Measurements from ENCODE around the gene EPPIN. TPM values are rescaled to one million over a fixed set of nuclear protein-coding genes. Genes with fewer than 3 reads are reported as not detected.

EPPIN gene
- total and polyA plus RNA-seq, 10 of the 15 experiments (the other 5 are each of a cell fraction or from before 2014, with no cell fraction given) = not detected

- TF ChIP-seq PBX3 (IDR thresholded peaks at IDR 0.05; ENCODE audit: insufficient replicate concordance, low read depth, low read length) (no peak), E2F4 (IDR thresholded peaks at IDR 0.05; ENCODE audit: low read depth, low read length) (no peak), CBFB (IDR thresholded peaks at IDR 0.05; ENCODE audit: low read depth) (no peak), IRF4 (IDR thresholded peaks at IDR 0.05; ENCODE audit: low read depth, low read length) (no peak), NFIC (IDR thresholded peaks at IDR 0.05; ENCODE audit: low read depth, low read length) (no peak)
These were observed 23.4 kb downstream of the EPPIN start (continued) for GRCh38 chr20:45523821-45524220.

GRCh38 chr20:45518282-45518681 is 28.9 kb downstream of the EPPIN start:
- in situ Hi-C loops (cut with MboI) (no loop called here), intact Hi-C loops (cut with micrococcal nuclease; ENCODE audit: unreplicated experiment) (no loop called here)
- Histone ChIP-seq H2AFZ (ENCODE audit: control insufficient read depth, low read depth, low read length) (no peak overlapping the region), H3K27ac (ENCODE audit: control insufficient read depth, insufficient read depth) (no peak overlapping the region), H3K9me3 (replicated peaks; ENCODE audit: control insufficient read depth, insufficient read depth, low read length) (no peaks in the 10 kb centered on the region), H3K4me1 (ENCODE audit: control insufficient read depth, insufficient read depth, low read length) (no peaks in the 10 kb centered on the region), H3K27me3 (replicated peaks in 1 of 2; ENCODE audit: control insufficient read depth in 2 of 2, insufficient read depth in 2 of 2, low read length in 1 of 2) (no peaks in the 10 kb centered on the region; a peak in 1 of 4 replicates), H3K4me2 (ENCODE audit: control insufficient read depth, insufficient read depth) (no peak overlapping the region), H3K36me3 (ENCODE audit: control insufficient read depth in 2 of 2, insufficient read depth in 2 of 2, low read length in 1 of 2) (no peaks in the 10 kb centered on the region), H3K9ac (ENCODE audit: control insufficient read depth, insufficient read depth, low read length) (no peak overlapping the region), H3K4me3 (no peak overlapping the region), H3K79me2 (ENCODE audit: control insufficient read depth, insufficient read depth, low read length) (no peaks in the 10 kb centered on the region), H4K20me1 (ENCODE audit: control insufficient read depth, insufficient read depth) (no peaks in the 10 kb centered on the region)
- no peak for ATAC-seq
- 0% methylated on average over 2 of the region's 2 CpGs for WGBS (ENCODE audit: insufficient coverage, insufficient replicate concordance, low lambda C conversion rate, missing lambda C conversion rate)
- no peak for DNase-seq (ENCODE audit: low read depth, low spot score)
- ChIA-PET RAD21 (ENCODE audit: unreplicated experiment) (no interaction called here), SMC1A (ENCODE audit: uncharacterized antibody, unreplicated experiment) (interaction anchor here (0.6 kb wide), 1 partner anchor 236 kb away, joined by 3 read pairs; no protein-coding TSS in a partner anchor), CTCF (interaction anchor here (1.2 kb wide), 1 partner anchor 74 kb away, joined by 4 read pairs; no protein-coding TSS in a partner anchor), POLR2A (no interaction called here)
- no TSS peak for BruUV-seq (replicated peaks)
- TF ChIP-seq CTCF (IDR thresholded peaks at IDR 0.05 in 2 of 3, conservative IDR thresholded peaks at IDR 0.05 in 1 of 3; ENCODE audit: control insufficient read depth in 2 of 3, extremely low read depth in 1 of 3, insufficient read depth in 1 of 3, low read depth in 3 of 3, low read length in 3 of 3) (no peak), FOS (IDR thresholded peaks at IDR 0.05; ENCODE audit: borderline replicate concordance, extremely low read depth, insufficient read length) (no peak), SIX5 (IDR thresholded peaks at IDR 0.05; ENCODE audit: low read depth, low read length, severe bottlenecking) (no peak), PBX3 (IDR thresholded peaks at IDR 0.05; ENCODE audit: insufficient replicate concordance, low read depth, low read length) (no peak), BCL3 (IDR thresholded peaks at IDR 0.05; ENCODE audit: borderline replicate concordance, insufficient read depth, low read depth, low read length, poor library complexity, severe bottlenecking) (no peak), MEF2B (IDR thresholded peaks at IDR 0.05; ENCODE audit: partially characterized antibody, poor library complexity, severe bottlenecking) (no peak)
- FAIRE-seq = no peak

All from GM12878 (cell line).